Superior temporal gyrus (tissue), 1 donor: ENCODE data around the gene MKRN3.
A peak's percentile ranks its signal among the peaks of the same experiment; 100 is the strongest.

Source experiments
- DNase-seq: peaks from one replicate; pipeline ENCODE4 v3.0.0-alpha.2; 2016; ENCODE audit errors: extremely low spot score

The MKRN3 gene

DNA sequence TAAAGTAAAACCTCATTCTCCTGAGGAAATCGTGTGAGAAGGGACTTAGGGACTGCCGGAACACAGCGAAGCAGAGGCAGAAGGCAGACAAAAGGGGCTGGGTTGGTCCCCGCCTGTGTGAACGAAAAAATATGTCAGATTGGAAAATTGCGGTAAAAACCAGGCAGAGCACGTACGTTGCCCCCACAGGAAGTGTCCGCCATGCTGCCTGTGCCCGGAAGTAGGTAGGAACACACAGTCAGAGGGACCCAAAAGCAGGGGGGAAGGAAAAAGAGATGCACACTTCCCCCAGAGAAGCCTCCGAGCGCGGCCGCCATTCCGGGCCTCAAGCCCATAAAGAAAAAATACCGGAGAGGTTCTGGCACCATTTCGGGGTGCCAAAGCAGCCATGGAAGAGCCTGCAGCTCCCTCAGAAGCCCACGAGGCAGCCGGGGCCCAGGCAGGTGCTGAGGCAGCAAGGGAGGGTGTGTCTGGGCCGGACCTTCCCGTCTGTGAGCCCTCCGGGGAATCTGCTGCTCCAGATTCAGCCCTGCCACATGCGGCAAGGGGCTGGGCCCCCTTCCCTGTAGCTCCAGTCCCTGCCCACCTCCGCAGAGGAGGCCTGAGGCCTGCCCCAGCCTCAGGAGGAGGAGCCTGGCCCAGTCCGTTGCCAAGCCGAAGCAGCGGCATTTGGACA, at the start of gene MKRN3:
Gene MKRN3, plus strand, starts transcription at position 280 of the 676 bp plus-strand sequence. Its CDS starts 109 bp downstream, at position 389.
- peak; percentile 80 for DNase-seq

DNA sequence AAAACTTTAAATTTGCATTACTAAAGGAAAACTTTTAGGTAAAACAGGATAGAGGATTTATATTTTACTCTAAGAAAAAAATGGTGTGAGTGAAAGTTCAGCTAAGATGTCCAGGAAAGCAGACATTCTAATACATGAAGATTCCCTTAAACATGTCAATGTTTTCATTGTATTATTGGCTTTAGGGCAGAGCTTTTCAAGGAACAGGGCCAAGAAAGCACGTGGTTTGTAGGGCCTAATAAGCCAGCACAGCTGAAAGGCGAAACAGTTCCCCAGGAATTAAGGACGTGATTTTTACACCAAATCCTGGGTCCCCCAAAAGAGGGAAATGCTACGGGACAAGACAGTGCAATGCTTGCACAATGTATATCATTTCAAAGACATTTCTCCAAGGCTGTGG, 48.6 kb upstream of the MKRN3 start:
- DNase-seq, result peak; percentile 84

GRCh38 chr15:23518104-23518503, 47.4 kb upstream of the MKRN3 start:
- DNase-seq, result peak; percentile 30

- no peak for DNase-seq
Observed at GRCh38 chr15:23524816-23525215, 40.7 kb upstream of the MKRN3 start.

GRCh38 chr15:23529891-23530290, 35.6 kb upstream of the MKRN3 start:
- DNase-seq, result no peak

DNA sequence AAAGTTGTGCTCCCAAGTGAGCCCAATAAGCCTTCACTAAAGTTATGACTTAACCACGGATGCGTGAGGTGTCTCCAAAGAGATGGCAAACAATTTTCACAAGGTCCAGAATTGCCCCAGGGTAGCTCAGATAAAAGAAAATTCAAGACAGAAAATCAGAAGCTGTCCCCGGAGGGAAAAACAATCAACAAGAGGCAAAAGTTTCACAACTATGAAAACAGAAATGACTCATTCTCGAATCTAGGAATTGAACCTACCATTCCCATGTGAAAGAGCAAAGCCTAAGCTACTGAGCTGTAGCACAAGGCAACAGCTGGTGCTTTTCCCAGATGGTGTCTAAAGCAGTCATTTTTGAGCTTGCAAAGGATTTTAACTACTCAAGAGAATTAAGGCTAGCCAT, 33.5 kb upstream of the MKRN3 start:
- peak; percentile 76 for DNase-seq

DNA sequence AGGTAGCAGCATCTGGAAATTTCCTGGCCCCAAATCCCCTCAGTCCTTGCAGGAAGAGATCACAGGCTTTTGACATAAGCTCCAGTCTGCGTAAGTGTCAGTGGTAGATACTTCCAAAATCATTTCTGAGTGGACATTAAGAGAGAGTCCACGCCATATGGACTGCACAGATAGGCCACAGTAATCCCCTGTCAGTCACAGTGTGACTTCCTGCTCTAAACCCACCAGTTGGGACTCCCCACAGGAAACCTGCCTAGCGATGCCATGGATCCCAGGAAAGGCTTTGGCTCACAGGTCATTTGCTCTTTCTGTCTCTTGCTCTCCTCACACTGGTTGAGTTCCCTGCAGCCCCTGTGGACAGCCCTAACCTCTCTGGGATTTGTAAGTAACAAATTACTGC, 28.8 kb upstream of the MKRN3 start:
- no peak for DNase-seq

DNA sequence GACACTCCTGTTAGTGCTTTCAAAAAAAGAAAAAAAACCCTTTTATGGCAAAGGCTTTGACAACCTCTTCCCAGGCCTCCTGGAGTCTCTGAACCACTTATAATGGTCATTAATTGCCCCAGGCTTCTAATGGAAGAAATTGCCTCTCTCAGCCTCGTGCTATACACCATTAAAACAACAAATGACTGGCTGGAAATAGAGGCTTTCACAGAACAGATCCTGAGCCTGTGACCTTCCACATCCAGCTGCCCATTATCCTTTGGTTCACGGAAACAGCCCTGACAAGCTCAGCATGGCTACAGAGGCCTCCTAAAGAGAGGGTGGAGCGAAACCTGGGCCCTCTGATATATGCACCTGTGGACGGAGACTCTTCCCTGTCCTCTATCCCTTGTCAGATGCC, 26.8 kb upstream of the MKRN3 start:
- no peak for DNase-seq

- no peak for DNase-seq
Observed at GRCh38 chr15:23539892-23540291, 25.6 kb upstream of the MKRN3 start.

- DNase-seq, result no peak
Observed at GRCh38 chr15:23546158-23546557, 19.3 kb upstream of the MKRN3 start.

- DNase-seq, result peak; percentile 45
Observed at GRCh38 chr15:23548071-23548470, 17.4 kb upstream of the MKRN3 start.

- DNase-seq, result no peak
Observed at GRCh38 chr15:23561914-23562313, 3.6 kb upstream of the MKRN3 start.

- peak; percentile 43 for DNase-seq
Observed at GRCh38 chr15:23564821-23565394, 566 bp upstream of the MKRN3 start.

- DNase-seq, result peak; percentile 63
Observed at GRCh38 chr15:23566071-23566554, 639 bp downstream of the MKRN3 start.

DNA sequence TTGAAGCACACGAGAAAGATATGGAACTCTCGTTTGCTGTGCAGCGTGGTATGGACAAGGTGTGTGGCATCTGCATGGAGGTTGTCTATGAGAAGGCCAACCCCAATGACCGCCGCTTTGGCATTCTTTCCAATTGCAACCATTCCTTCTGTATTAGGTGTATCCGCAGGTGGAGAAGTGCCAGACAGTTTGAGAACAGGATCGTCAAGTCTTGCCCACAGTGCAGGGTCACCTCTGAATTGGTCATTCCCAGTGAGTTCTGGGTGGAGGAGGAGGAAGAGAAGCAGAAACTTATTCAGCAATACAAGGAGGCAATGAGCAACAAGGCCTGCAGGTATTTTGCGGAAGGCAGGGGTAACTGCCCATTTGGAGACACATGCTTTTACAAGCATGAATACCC, 1.2 kb downstream of the MKRN3 start:
- no peak for DNase-seq

- peak; percentile 87 for DNase-seq
Observed at GRCh38 chr15:23567921-23568320, 2.4 kb downstream of the MKRN3 start.

DNA sequence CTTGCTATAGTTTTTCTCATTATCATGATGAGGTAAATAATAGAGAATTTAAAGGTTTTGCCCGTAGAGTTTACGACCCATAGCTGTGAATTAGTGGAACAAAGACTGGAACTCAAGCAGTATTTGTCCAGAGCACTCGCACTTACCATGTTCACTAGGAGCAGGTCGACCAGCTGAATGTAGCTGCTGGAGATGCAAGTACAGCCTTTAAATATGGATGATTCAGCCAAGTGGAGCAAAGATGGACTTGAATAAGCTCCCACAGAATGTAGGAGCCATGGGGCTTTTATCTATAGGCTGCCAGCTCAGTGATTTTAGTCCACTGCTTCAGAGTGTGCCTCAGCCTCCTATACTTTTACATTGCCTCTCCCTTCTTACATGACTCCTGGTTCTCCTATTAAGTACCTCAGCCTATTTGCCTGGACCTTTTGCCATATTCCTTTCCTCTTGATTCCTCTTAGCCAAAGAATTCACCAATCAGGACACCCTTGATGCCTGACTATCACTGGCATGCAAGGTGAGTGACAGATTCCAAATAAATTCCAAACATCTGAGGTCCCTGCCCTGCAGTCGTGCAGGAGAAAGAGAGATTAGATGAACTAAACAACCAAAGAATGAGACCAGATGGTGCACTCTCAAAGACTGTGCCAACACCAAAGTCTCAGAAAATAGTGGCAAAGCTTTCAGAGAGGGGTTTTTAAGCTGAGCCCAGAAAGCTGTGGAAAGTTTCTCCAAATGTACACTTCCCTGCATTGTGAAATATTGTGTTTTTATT, 3.9 kb downstream of the MKRN3 start:
- peak; percentile 28 for DNase-seq

DNA sequence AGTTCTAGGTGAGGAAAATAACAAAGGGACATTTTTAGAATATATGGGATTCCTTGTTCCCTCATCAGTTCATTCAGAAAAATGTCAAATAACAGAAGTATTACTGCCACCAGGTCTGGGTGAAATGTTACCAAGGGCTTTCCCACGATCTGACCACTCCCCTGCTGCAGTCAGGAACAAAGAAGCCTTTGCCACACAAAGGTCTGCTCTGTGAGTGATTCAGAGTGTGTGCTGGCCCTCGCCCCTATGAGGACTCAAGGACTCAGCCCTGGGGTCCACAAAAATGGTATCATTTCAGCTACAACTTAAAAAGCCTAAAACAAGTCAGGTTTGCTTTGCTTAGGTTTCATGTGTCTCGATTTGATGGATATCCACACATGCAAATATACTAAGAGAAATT, 5.0 kb downstream of the MKRN3 start:
- DNase-seq, result peak; percentile 68

GRCh38 chr15:23572844-23573243, 7.4 kb downstream of the MKRN3 start:
- DNase-seq, result no peak

- no peak for DNase-seq
Observed at GRCh38 chr15:23574742-23575141, 9.3 kb downstream of the MKRN3 start.

GRCh38 chr15:23576061-23576460, 10.6 kb downstream of the MKRN3 start:
- no peak for DNase-seq

DNA sequence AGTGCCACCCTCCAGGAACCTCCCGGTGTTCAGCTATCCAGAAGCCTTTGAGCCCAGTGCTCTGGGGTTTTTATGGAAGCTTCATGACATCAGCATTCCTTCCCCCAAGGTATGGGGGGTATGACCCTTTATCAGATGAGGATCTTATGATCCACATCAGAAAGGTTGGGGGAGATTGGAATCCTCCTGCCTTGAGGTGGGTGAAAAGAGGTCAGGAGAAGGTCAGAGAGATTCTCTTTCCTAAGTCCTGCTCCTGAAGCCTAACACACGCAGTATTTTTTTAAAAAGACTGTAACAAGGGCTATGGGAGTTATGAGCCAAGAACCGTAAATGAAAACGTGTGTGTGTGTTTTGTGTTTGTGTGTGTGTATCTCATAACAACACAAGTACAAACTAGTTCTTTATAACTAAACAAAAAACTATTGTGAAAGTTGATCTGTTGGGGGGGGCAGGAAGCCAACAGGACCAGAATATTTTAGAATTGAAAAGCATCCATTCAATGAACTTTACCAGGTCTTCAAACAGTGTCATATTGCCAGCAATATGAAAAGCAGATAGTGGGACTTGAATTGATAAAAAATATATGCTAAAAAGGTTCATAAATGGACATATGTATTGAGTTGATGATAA, 13.2 kb downstream of the MKRN3 start:
- DNase-seq, result no peak
